Gastrocnemius medialis (tissue), 4 donors: ENCODE measurements around the gene AFTPH.

ENCODE experiments used
- CTCF ChIP-seq, 5 experiments: fragments of 450-650 bp in 3 of 5; fragments of 200-600 bp in 2 of 5; sonication (generic) in 2 of 5; IDR thresholded peaks in 4 of 5; conservative IDR thresholded peaks in 1 of 5; 1 replicate in 4 of 5; 2 replicates in 1 of 5; pipeline ENCODE4 v1.5.1; 2016 to 2019; ENCODE audit warnings: antibody characterized with exemption in 5 of 5, mild to moderate bottlenecking in 3 of 5, moderate library complexity in 3 of 5
- POLR2A ChIP-seq, 2 donors: fragments of 450-650 bp; IDR thresholded peaks; one replicate each; pipeline ENCODE4 v1.6.1; 2017; ENCODE audit warnings: antibody characterized with exemption in 2 of 2, mild to moderate bottlenecking in 2 of 2, moderate library complexity in 2 of 2

- no peak for TF ChIP-seq CTCF (IDR thresholded peaks at IDR 0.05 in 4 of 5, conservative IDR thresholded peaks at IDR 0.05 in 1 of 5)
- no peak for TF ChIP-seq POLR2A (IDR thresholded peaks at IDR 0.05)
Measured at GRCh38 chr2:64587561-64587960, 63.4 kb downstream of the AFTPH start.
